Activated naive CD4-positive, alpha-beta T cell treated with anti-CD3 and anti-CD28 coated beads, Interleukin-2, amount 10 ng/mL, durations not matched to agents 7 days and 5 days (primary cell): ENCODE measurements around the gene PTRH1.

Experiments used
- CTCF ChIA-PET: fragments of 350-600 bp; sonication (Branson Sonifier 250); formaldehyde crosslinking; loops from one replicate; lab custom pipeline; 2021; ENCODE audit warnings: antibody characterized with exemption; lab: Charles Lee
- DNase-seq: peaks from one replicate; pipeline ENCODE4 v3.0.0-alpha.2; 2020
- H3K27ac Mint-ChIP-seq: one replicate; pipeline ENCODE4 v1.8.0; 2021; ENCODE audit warnings: mild to moderate bottlenecking, moderate library complexity, mixed read lengths
- H3K27me3 Mint-ChIP-seq: one replicate; pipeline ENCODE4 v1.8.0; 2021; ENCODE audit warnings: mild to moderate bottlenecking, mixed read lengths
- H3K36me3 Mint-ChIP-seq: one replicate; pipeline ENCODE4 v1.8.0; 2021; ENCODE audit warnings: mixed read lengths
- H3K4me1 Mint-ChIP-seq: one replicate; pipeline ENCODE4 v1.8.0; 2021; ENCODE audit warnings: mixed read lengths
- H3K4me3 Mint-ChIP-seq: one replicate; pipeline ENCODE4 v1.8.0; 2021; ENCODE audit warnings: mild to moderate bottlenecking, moderate library complexity, mixed read lengths
- H3K9me3 Mint-ChIP-seq: one replicate; pipeline ENCODE4 v1.8.0; 2021; ENCODE audit warnings: mixed read lengths

The PTRH1 gene

GRCh38 chr9:127751269-127752054 is 36.0 kb upstream of the PTRH1 start:
- no peak overlapping the region for H3K4me3 Mint-ChIP-seq
- CTCF ChIA-PET: no interaction called here
- peaks cover 11% of the 10 kb centered on the region for H3K4me1 Mint-ChIP-seq
- DNase-seq: peak; percentile 40
- no peak overlapping the region for H3K27ac Mint-ChIP-seq
- no peaks in the 10 kb centered on the region for H3K27me3 Mint-ChIP-seq
- peaks cover 41% of the 10 kb centered on the region for H3K36me3 Mint-ChIP-seq
- no peaks in the 10 kb centered on the region for H3K9me3 Mint-ChIP-seq

- H3K4me3 Mint-ChIP-seq: no peak overlapping the region
- peaks cover 11% of the 10 kb centered on the region for H3K4me1 Mint-ChIP-seq
- H3K36me3 Mint-ChIP-seq: peaks cover 50% of the 10 kb centered on the region
- no peaks in the 10 kb centered on the region for H3K9me3 Mint-ChIP-seq
- DNase-seq: no peak
- CTCF ChIA-PET: no interaction called here
- no peak overlapping the region for H3K27ac Mint-ChIP-seq
- no peaks in the 10 kb centered on the region for H3K27me3 Mint-ChIP-seq
These were observed 33.8 kb upstream of the PTRH1 start for GRCh38 chr9:127749090-127749787.

GRCh38 chr9:127746959-127747569 is 31.6 kb upstream of the PTRH1 start:
- no peaks in the 10 kb centered on the region for H3K9me3 Mint-ChIP-seq
- H3K36me3 Mint-ChIP-seq: peaks cover 58% of the 10 kb centered on the region
- no peak overlapping the region for H3K4me3 Mint-ChIP-seq
- H3K27ac Mint-ChIP-seq: peak overlapping the region; percentile 81
- peak; percentile 55 for DNase-seq
- peaks cover 11% of the 10 kb centered on the region for H3K4me1 Mint-ChIP-seq
- CTCF ChIA-PET: interaction anchor here (1.3 kb wide), 1 partner anchor 12 kb away, joined by 4 read pairs; the partner anchor contains the start of gene TOR2A
- no peaks in the 10 kb centered on the region for H3K27me3 Mint-ChIP-seq

- Mint-ChIP-seq H3K27ac (no peak overlapping the region), H3K4me3 (no peak overlapping the region), H3K36me3 (peaks cover 51% of the 10 kb centered on the region), H3K9me3 (no peaks in the 10 kb centered on the region), H3K4me1 (peaks cover 11% of the 10 kb centered on the region), H3K27me3 (no peaks in the 10 kb centered on the region)
- CTCF ChIA-PET: interaction anchor here (0.8 to 1.6 kb wide), 2 partner anchors 10 to 176 kb away, joined by 3 to 4 read pairs; partner anchors contain the start of gene TOR2A
- DNase-seq: no peak
These were observed 29.1 kb upstream of the PTRH1 start for GRCh38 chr9:127744398-127745110.

- CTCF ChIA-PET: interaction anchor here (1.4 kb wide), 1 partner anchor 127 kb away, joined by 3 read pairs; no protein-coding TSS in a partner anchor
- peaks cover 7% of the 10 kb centered on the region for H3K4me1 Mint-ChIP-seq
- H3K27ac Mint-ChIP-seq: no peak overlapping the region
- no peaks in the 10 kb centered on the region for H3K27me3 Mint-ChIP-seq
- no peak for DNase-seq
- H3K36me3 Mint-ChIP-seq: peaks cover 44% of the 10 kb centered on the region
- H3K4me3 Mint-ChIP-seq: no peak overlapping the region
- H3K9me3 Mint-ChIP-seq: no peaks in the 10 kb centered on the region
These were observed 27.1 kb upstream of the PTRH1 start for GRCh38 chr9:127742435-127743088.

- Mint-ChIP-seq H3K27me3 (no peaks in the 10 kb centered on the region), H3K27ac (no peak overlapping the region), H3K4me1 (peaks cover 5% of the 10 kb centered on the region), H3K36me3 (peaks cover 41% of the 10 kb centered on the region), H3K9me3 (no peaks in the 10 kb centered on the region), H3K4me3 (no peak overlapping the region)
- CTCF ChIA-PET: interaction anchor here (1.4 kb wide), 1 partner anchor 128 kb away, joined by 3 read pairs; no protein-coding TSS in a partner anchor
- no peak for DNase-seq
These were observed 26.5 kb upstream of the PTRH1 start for GRCh38 chr9:127741831-127742434.

GRCh38 chr9:127739614-127740330 is 24.3 kb upstream of the PTRH1 start:
- no peak for DNase-seq
- Mint-ChIP-seq H3K27ac (no peak overlapping the region), H3K4me3 (no peak overlapping the region), H3K9me3 (no peaks in the 10 kb centered on the region), H3K36me3 (peaks cover 30% of the 10 kb centered on the region), H3K27me3 (no peaks in the 10 kb centered on the region), H3K4me1 (peaks cover 16% of the 10 kb centered on the region)
- CTCF ChIA-PET: interaction anchor here (1.8 to 3.0 kb wide), 2 partner anchors 45 to 130 kb away, joined by 5 to 13 read pairs; no protein-coding TSS in a partner anchor

- DNase-seq: no peak
- no peak overlapping the region for H3K4me3 Mint-ChIP-seq
- no peaks in the 10 kb centered on the region for H3K9me3 Mint-ChIP-seq
- CTCF ChIA-PET: interaction anchor here (0.9 to 3.0 kb wide), 2 partner anchors 46 to 131 kb away, joined by 3 to 13 read pairs; no protein-coding TSS in a partner anchor
- H3K27ac Mint-ChIP-seq: no peak overlapping the region
- no peaks in the 10 kb centered on the region for H3K27me3 Mint-ChIP-seq
- peaks cover 29% of the 10 kb centered on the region for H3K36me3 Mint-ChIP-seq
- peaks cover 26% of the 10 kb centered on the region for H3K4me1 Mint-ChIP-seq
These were observed 23.2 kb upstream of the PTRH1 start for GRCh38 chr9:127738666-127739065.

GRCh38 chr9:127735530-127736185 is 20.2 kb upstream of the PTRH1 start:
- peaks cover 11% of the 10 kb centered on the region for H3K36me3 Mint-ChIP-seq
- H3K27ac Mint-ChIP-seq: peak overlapping the region; percentile 92
- no peaks in the 10 kb centered on the region for H3K27me3 Mint-ChIP-seq
- CTCF ChIA-PET: interaction anchor here (0.7 to 3.2 kb wide), 29 partner anchors 10 to 247 kb away, joined by 3 to 44 read pairs (median 6); partner anchors contain the start of genes CDK9, ENG, SH2D3C and ST6GALNAC4
- no peaks in the 10 kb centered on the region for H3K9me3 Mint-ChIP-seq
- peaks cover 28% of the 10 kb centered on the region for H3K4me1 Mint-ChIP-seq
- H3K4me3 Mint-ChIP-seq: peak overlapping the region; percentile 79
- no peak for DNase-seq

- peak within 1 kb of the TSS; percentile 92 for H3K27ac Mint-ChIP-seq
- peak; percentile 99 for DNase-seq
- CTCF ChIA-PET: interaction anchor here (0.6 to 3.2 kb wide), 57 partner anchors 9 to 246 kb away, joined by 3 to 44 read pairs (median 4); partner anchors contain the start of genes CDK9, ENG, FPGS and PTRH1
- peaks cover 28% of the 10 kb centered on the region for H3K4me1 Mint-ChIP-seq
- peaks cover 10% of the 10 kb centered on the region for H3K36me3 Mint-ChIP-seq
- H3K27me3 Mint-ChIP-seq: no peaks in the 10 kb centered on the region
- H3K9me3 Mint-ChIP-seq: no peaks in the 10 kb centered on the region
- H3K4me3 Mint-ChIP-seq: peak within 1 kb of the TSS; percentile 79
These were observed 19.5 kb upstream of the PTRH1 start, which contains the start of gene TOR2A for GRCh38 chr9:127734747-127735529. TOR2A (minus strand) TSS chr9:127735294; CDS start chr9:127735270, 24 bp downstream.

- Mint-ChIP-seq H3K27ac (peak overlapping the region; percentile 92), H3K4me1 (peaks cover 28% of the 10 kb centered on the region), H3K27me3 (no peaks in the 10 kb centered on the region), H3K4me3 (peak overlapping the region; percentile 79), H3K36me3 (peaks cover 10% of the 10 kb centered on the region), H3K9me3 (no peaks in the 10 kb centered on the region)
- CTCF ChIA-PET: interaction anchor here (0.6 to 3.2 kb wide), 54 partner anchors 9 to 246 kb away, joined by 3 to 44 read pairs (median 4); partner anchors contain the start of genes CDK9, ENG, FPGS and PTRH1
- no peak for DNase-seq
These were observed 18.8 kb upstream of the PTRH1 start for GRCh38 chr9:127734247-127734746.
